Activated CD4-positive, alpha-beta memory T cell treated with anti-CD3 and anti-CD28 coated beads for 36 hours (primary cell): ENCODE measurements around the gene TMEM19. TPM values are rescaled to one million over a fixed set of nuclear protein-coding genes. Genes with fewer than 3 reads are reported as not detected.
"Not testable (repeated sequence)": the region's sequence is repeated elsewhere in the genome, so short reads cannot be mapped to it uniquely, and the experiment has no call there.

ENCODE experiments used
- CTCF ChIA-PET: fragments of 350-600 bp; sonication (Branson Sonifier 250); formaldehyde crosslinking; loops from one replicate; lab custom pipeline; 2021; ENCODE audit warnings: antibody characterized with exemption, inconsistent platforms; lab: Charles Lee
- POLR2A ChIA-PET: fragments of 350-600 bp; sonication (Branson Sonifier 250); formaldehyde crosslinking; loops from one replicate; lab custom pipeline; 2021; ENCODE audit warnings: antibody characterized with exemption; lab: Charles Lee
- DNase-seq: peaks from one replicate; pipeline ENCODE4 v3.0.0-alpha.2; 2020
- H3K27ac Mint-ChIP-seq: one replicate; pipeline ENCODE4 v1.8.0; 2021; ENCODE audit warnings: mixed read lengths
- H3K27me3 Mint-ChIP-seq: one replicate; pipeline ENCODE4 v1.8.0; 2021; ENCODE audit warnings: mixed read lengths
- H3K36me3 Mint-ChIP-seq: one replicate; pipeline ENCODE4 v1.8.0; 2021; ENCODE audit warnings: mixed read lengths
- H3K4me1 Mint-ChIP-seq: one replicate; pipeline ENCODE4 v1.8.0; 2021; ENCODE audit warnings: low read depth, mixed read lengths
- H3K4me3 Mint-ChIP-seq: one replicate; pipeline ENCODE4 v1.8.0; 2021; ENCODE audit warnings: mild to moderate bottlenecking, mixed read lengths
- H3K9me3 Mint-ChIP-seq: one replicate; pipeline ENCODE4 v1.8.0; 2021; ENCODE audit warnings: mixed read lengths
- intact Hi-C: fragments of 100-400 bp; cut with micrococcal nuclease; formaldehyde crosslinking; loops from one replicate; pipeline ENCODE4 v1.15.1; 2023
- total RNA-seq, 2 experiments: library from RNA; stranded (reverse); gene quantifications; one replicate each; pipeline ENCODE4 v1.2.3, GENCODE V29; 2021

TMEM19 gene
- total RNA-seq, 2 experiments from 2014 or later = 10.8 to 11.7 TPM

- no peak for DNase-seq
- Mint-ChIP-seq H3K27ac (no peak overlapping the region), H3K4me3 (no peak overlapping the region), H3K27me3 (no peaks in the 10 kb centered on the region), H3K9me3 (no peaks in the 10 kb centered on the region), H3K36me3 (peaks cover 2% of the 10 kb centered on the region), H3K4me1 (peaks cover 15% of the 10 kb centered on the region)
- POLR2A ChIA-PET = no interaction called here
- intact Hi-C loops = no loop called here
- CTCF ChIA-PET = interaction anchor here (0.6 kb wide), 1 partner anchor 68 kb away, joined by 3 read pairs; no protein-coding TSS in a partner anchor
These were observed 5.7 kb downstream of the TMEM19 start for GRCh38 chr12:71691504-71692129.

- Mint-ChIP-seq H3K4me1 (peaks cover 8% of the 10 kb centered on the region), H3K27me3 (no peaks in the 10 kb centered on the region), H3K9me3 (no peaks in the 10 kb centered on the region), H3K4me3 (no peak overlapping the region), H3K36me3 (peaks cover 5% of the 10 kb centered on the region), H3K27ac (no peak overlapping the region)
- no peak for DNase-seq
- intact Hi-C loops = no loop called here
- CTCF ChIA-PET = no interaction called here
- POLR2A ChIA-PET = no interaction called here
These were observed 7.2 kb downstream of the TMEM19 start for GRCh38 chr12:71693126-71693525.

GRCh38 chr12:71693651-71694050 is 7.8 kb downstream of the TMEM19 start:
- CTCF ChIA-PET = not testable (repeated sequence)

GRCh38 chr12:71694099-71694820 is 8.4 kb downstream of the TMEM19 start:
- H3K36me3 Mint-ChIP-seq = peaks cover 10% of the 10 kb centered on the region
- no peaks in the 10 kb centered on the region for H3K27me3 Mint-ChIP-seq
- no peak for DNase-seq
- H3K4me1 Mint-ChIP-seq = peaks cover 3% of the 10 kb centered on the region
- H3K9me3 Mint-ChIP-seq = no peaks in the 10 kb centered on the region
- no peak overlapping the region for H3K27ac Mint-ChIP-seq
- intact Hi-C loops = no loop called here
- H3K4me3 Mint-ChIP-seq = no peak overlapping the region
- ChIA-PET POLR2A (no interaction called here), CTCF (no interaction called here)

More at GRCh38 chr12:71693651-71694050, 7.8 kb downstream of the TMEM19 start:
- H3K4me1 Mint-ChIP-seq, POLR2A ChIA-PET, H3K9me3 Mint-ChIP-seq, H3K4me3 Mint-ChIP-seq, DNase-seq, H3K36me3 Mint-ChIP-seq, H3K27me3 Mint-ChIP-seq, intact Hi-C loops, H3K27ac Mint-ChIP-seq: not testable (repeated sequence)

GRCh38 chr12:71695782-71696181 is 9.9 kb downstream of the TMEM19 start:
- no peak for DNase-seq
- H3K27ac Mint-ChIP-seq = no peak overlapping the region
- no peak overlapping the region for H3K4me3 Mint-ChIP-seq
- H3K27me3 Mint-ChIP-seq = no peaks in the 10 kb centered on the region
- no peaks in the 10 kb centered on the region for H3K4me1 Mint-ChIP-seq
- ChIA-PET POLR2A (no interaction called here), CTCF (no interaction called here)
- peaks cover 14% of the 10 kb centered on the region for H3K36me3 Mint-ChIP-seq
- intact Hi-C loops = no loop called here
- H3K9me3 Mint-ChIP-seq = no peaks in the 10 kb centered on the region

GRCh38 chr12:71702181-71702580 is 16.3 kb downstream of the TMEM19 start:
- peaks cover 14% of the 10 kb centered on the region for H3K36me3 Mint-ChIP-seq
- H3K4me1 Mint-ChIP-seq, H3K27ac Mint-ChIP-seq, POLR2A ChIA-PET, CTCF ChIA-PET, intact Hi-C loops, H3K4me3 Mint-ChIP-seq, H3K27me3 Mint-ChIP-seq, DNase-seq, H3K9me3 Mint-ChIP-seq: not testable (repeated sequence)

- ChIA-PET POLR2A (no interaction called here), CTCF (no interaction called here)
- DNase-seq = no peak
- Mint-ChIP-seq H3K27ac (no peak overlapping the region), H3K4me1 (peaks cover 1% of the 10 kb centered on the region), H3K27me3 (no peaks in the 10 kb centered on the region), H3K9me3 (no peaks in the 10 kb centered on the region), H3K36me3 (peaks cover 14% of the 10 kb centered on the region), H3K4me3 (no peak overlapping the region)
- intact Hi-C loops = no loop called here
These were observed 16.7 kb downstream of the TMEM19 start for GRCh38 chr12:71702590-71702989.

GRCh38 chr12:71703206-71703605 is 17.3 kb downstream of the TMEM19 start:
- H3K4me1 Mint-ChIP-seq = peaks cover 6% of the 10 kb centered on the region
- no peaks in the 10 kb centered on the region for H3K27me3 Mint-ChIP-seq
- H3K4me3 Mint-ChIP-seq = no peak overlapping the region
- no peak for DNase-seq
- no peaks in the 10 kb centered on the region for H3K9me3 Mint-ChIP-seq
- ChIA-PET POLR2A (no interaction called here), CTCF (interaction anchor here (1.2 to 1.5 kb wide), 2 partner anchors 17 to 44 kb away, joined by 4 to 5 read pairs; partner anchors contain the start of gene TMEM19)
- intact Hi-C loops = no loop called here
- no peak overlapping the region for H3K27ac Mint-ChIP-seq
- peaks cover 15% of the 10 kb centered on the region for H3K36me3 Mint-ChIP-seq

- H3K27me3 Mint-ChIP-seq = no peaks in the 10 kb centered on the region
- peaks cover 11% of the 10 kb centered on the region for H3K36me3 Mint-ChIP-seq
- POLR2A ChIA-PET = no interaction called here
- CTCF ChIA-PET = no interaction called here
- H3K4me3 Mint-ChIP-seq = no peak overlapping the region
- peaks cover 7% of the 10 kb centered on the region for H3K4me1 Mint-ChIP-seq
- intact Hi-C loops = no loop called here
- no peaks in the 10 kb centered on the region for H3K9me3 Mint-ChIP-seq
- no peak for DNase-seq
- no peak overlapping the region for H3K27ac Mint-ChIP-seq
These were observed 19.0 kb downstream of the TMEM19 start for GRCh38 chr12:71704920-71705319.

- peaks cover 20% of the 10 kb centered on the region for H3K9me3 Mint-ChIP-seq
- CTCF ChIA-PET = no interaction called here
These were observed 22.8 kb downstream of the TMEM19 start for GRCh38 chr12:71708658-71709057.

GRCh38 chr12:71710276-71711125 is 24.6 kb downstream of the TMEM19 start:
- peaks cover 10% of the 10 kb centered on the region for H3K4me1 Mint-ChIP-seq
- POLR2A ChIA-PET = no interaction called here
- H3K36me3 Mint-ChIP-seq = peaks cover 13% of the 10 kb centered on the region
- H3K4me3 Mint-ChIP-seq = no peak overlapping the region
- peaks cover 34% of the 10 kb centered on the region for H3K9me3 Mint-ChIP-seq
- CTCF ChIA-PET = no interaction called here
- intact Hi-C loops = no loop called here
- no peak overlapping the region for H3K27ac Mint-ChIP-seq
- no peak for DNase-seq
- no peaks in the 10 kb centered on the region for H3K27me3 Mint-ChIP-seq

More at GRCh38 chr12:71708658-71709057, 22.8 kb downstream of the TMEM19 start:
- no peak for DNase-seq
- POLR2A ChIA-PET = no interaction called here
- Mint-ChIP-seq H3K4me3 (no peak overlapping the region), H3K27ac (no peak overlapping the region), H3K4me1 (peaks cover 10% of the 10 kb centered on the region), H3K27me3 (no peaks in the 10 kb centered on the region), H3K36me3 (peaks cover 13% of the 10 kb centered on the region)
- intact Hi-C loops = no loop called here

GRCh38 chr12:71718611-71719010 is 32.7 kb downstream of the TMEM19 start:
- intact Hi-C loops = no loop called here
- DNase-seq = no peak
- ChIA-PET POLR2A (no interaction called here), CTCF (interaction anchor here (1.3 kb wide), 1 partner anchor 29 kb away, joined by 5 read pairs; no protein-coding TSS in a partner anchor)
- Mint-ChIP-seq H3K27me3 (no peaks in the 10 kb centered on the region), H3K4me1 (no peaks in the 10 kb centered on the region), H3K4me3 (no peak overlapping the region), H3K9me3 (peaks cover 22% of the 10 kb centered on the region), H3K27ac (no peak overlapping the region), H3K36me3 (peaks cover 2% of the 10 kb centered on the region)
